HepG2 (cell line): ENCODE data around the gene PMPCB. TPM values are rescaled to one million over a fixed set of nuclear protein-coding genes. Genes with fewer than 3 reads are reported as not detected.

ENCODE experiments used
- DBP ChIP-seq: sonication (generic); formaldehyde crosslinking; IDR thresholded peaks from 2 replicates; pipeline ENCODE4 v1.4.0; 2020; ENCODE audit warnings: missing genetic modification reagents; ENCODE audit errors: not compliant biosample characterization
- GTF2F1 ChIP-seq: fragments of 150-350 bp; IDR thresholded peaks from 2 replicates; pipeline ENCODE4 v1.6.1; 2014; ENCODE audit warnings: low read length
- HNRNPH1 ChIP-seq: fragments of 200-400 bp; formaldehyde crosslinking; optimal IDR thresholded peaks from 2 replicates; pipeline ENCODE3; 2017; ENCODE audit warnings: mild to moderate bottlenecking, low read depth, low read length
- PRDM4 ChIP-seq: sonication (generic); formaldehyde crosslinking; IDR thresholded peaks from 2 replicates; pipeline ENCODE4 v1.9.0; 2021; ENCODE audit warnings: missing genetic modification reagents, borderline replicate concordance
- REST ChIP-seq, 2 experiments: IDR thresholded peaks; 2 replicates each; pipeline ENCODE4 v1.6.1; 2011 to 2012; ENCODE audit warnings: low read length in 2 of 2, borderline replicate concordance in 1 of 2, low read depth in 1 of 2, mild to moderate bottlenecking in 1 of 2, moderate library complexity in 1 of 2
- SRSF1 ChIP-seq: fragments of 200-400 bp; formaldehyde crosslinking; optimal IDR thresholded peaks from 2 replicates; pipeline ENCODE3; 2017; ENCODE audit warnings: mild to moderate bottlenecking, low read depth, low read length, moderate library complexity
- TRAFD1 ChIP-seq: sonication (generic); formaldehyde crosslinking; IDR thresholded peaks from 2 replicates; pipeline ENCODE4 v1.5.1; 2020; ENCODE audit warnings: missing genetic modification reagents, mild to moderate bottlenecking, borderline replicate concordance
- ZBTB33 ChIP-seq: sonication (generic); formaldehyde crosslinking; IDR thresholded peaks from 2 replicates; pipeline ENCODE4 v1.4.0; 2020; ENCODE audit warnings: missing genetic modification reagents
- ZBTB7A ChIP-seq: sonication (generic); formaldehyde crosslinking; IDR thresholded peaks from 2 replicates; pipeline ENCODE4 v1.8.0; 2022; ENCODE audit warnings: mild to moderate bottlenecking, missing genetic modification reagents
- ZNF160 ChIP-seq: sonication (generic); formaldehyde crosslinking; IDR thresholded peaks from 2 replicates; pipeline ENCODE4 v1.8.0; 2022; ENCODE audit warnings: mild to moderate bottlenecking, inconsistent platforms, missing genetic modification reagents
- ZNF224 ChIP-seq: sonication (generic); formaldehyde crosslinking; IDR thresholded peaks from 2 replicates; pipeline ENCODE4 v1.5.0; 2020; ENCODE audit warnings: mild to moderate bottlenecking, missing genetic modification reagents
- ZNF616 ChIP-seq: sonication (generic); formaldehyde crosslinking; IDR thresholded peaks from 2 replicates; pipeline ENCODE4 v1.5.0; 2020; ENCODE audit warnings: low read depth, mild to moderate bottlenecking, missing genetic modification reagents
- ZNF766 ChIP-seq: sonication (generic); formaldehyde crosslinking; IDR thresholded peaks from 2 replicates; pipeline ENCODE4 v1.5.0; 2020; ENCODE audit warnings: missing genetic modification reagents, borderline replicate concordance
- ZNF768 ChIP-seq: sonication (generic); formaldehyde crosslinking; IDR thresholded peaks from 2 replicates; pipeline ENCODE4 v1.4.0; 2020; ENCODE audit warnings: missing genetic modification reagents
- ZNF781 ChIP-seq: sonication (generic); formaldehyde crosslinking; IDR thresholded peaks from 2 replicates; pipeline ENCODE4 v1.5.1; 2020; ENCODE audit warnings: borderline replicate concordance, mild to moderate bottlenecking, missing genetic modification reagents; ENCODE audit errors: not compliant biosample characterization
- polyA plus RNA-seq, 8 experiments: library from polyadenylated mRNA; depleted of rRNA in 3 of 8; stranded (reverse) in 7 of 8; unstranded in 1 of 8; fragments of >200 nt; fragmentation: Illumina TruSeq in 4 of 8; extraction: Trizol in 4 of 8; gene quantifications; 2 replicates each; pipeline versions ENCODE4 v1.2.1 to v1.2.3, GENCODE V29; 2011 to 2016; ENCODE audit warnings: low read depth in 4 of 8, missing spikeins in 1 of 8, mixed read lengths in 1 of 8; ENCODE audit not compliant: insufficient read depth in 1 of 8
- total RNA-seq, 5 experiments: library from RNA; depleted of rRNA; stranded (reverse); fragments of >200 nt; fragmentation: Illumina TruSeq; extraction: Trizol; gene quantifications; 2 replicates each; pipeline ENCODE4 v1.2.3, GENCODE V29; 2016; ENCODE audit warnings: low read depth in 1 of 5

Gene PMPCB
- total and polyA plus RNA-seq, 2 of the 13 experiments (the other 11 are each of a cell fraction or from before 2014, with no cell fraction given): 80.8 to 124 TPM

GRCh38 chr7:103296901-103297836, at the start of gene PMPCB (continued):
- peak; percentile 57 for TF ChIP-seq ZNF781
- TF ChIP-seq ZBTB33 (CRISPR knock-in tag): peak; percentile 38; the same call in 1 of the 2 replicates
- no peak for TF ChIP-seq REST (IDR thresholded peaks at IDR 0.05; ENCODE audit: borderline replicate concordance in 1 of 2, low read depth in 1 of 2, low read length in 2 of 2)
- 0 out of 2 replicates have a peak, but pooled peaks have one; percentile 50 for TF ChIP-seq ZNF224
- no peak for TF ChIP-seq PRDM4 (CRISPR knock-in tag)
- TF ChIP-seq TRAFD1 (CRISPR knock-in tag): no peak
- peak; percentile 56 for TF ChIP-seq DBP (CRISPR knock-in tag)
- TF ChIP-seq ZBTB7A (CRISPR knock-in tag): peak; percentile 39; the same call in 1 of the 2 replicates
- peak; percentile 58; the same call in 1 of the 2 replicates for TF ChIP-seq ZNF768 (CRISPR knock-in tag)
- TF ChIP-seq SRSF1: peak; percentile 67
- no peak for TF ChIP-seq ZNF616 (CRISPR knock-in tag)
- TF ChIP-seq GTF2F1: 0 out of 2 replicates have a peak, but pooled peaks have one; percentile 57
- TF ChIP-seq ZNF160 (CRISPR knock-in tag): peak; percentile 74; the same call in 1 of the 2 replicates
- TF ChIP-seq HNRNPH1: no peak
- TF ChIP-seq ZNF766: peak; percentile 78
